DOHH2 (cell line): ENCODE results near the gene GYPB.
"Not testable (repeated sequence)": the region's sequence is repeated elsewhere in the genome, so short reads cannot be mapped to it uniquely, and the experiment has no call there.

ENCODE experiments used
- CTCF ChIP-seq: fragments of 200-600 bp; sonication (generic); IDR thresholded peaks from one replicate; pipeline ENCODE4 v1.5.1; 2014; ENCODE audit warnings: antibody characterized with exemption, mild to moderate bottlenecking, low read depth, low read length; ENCODE audit not compliant: poor library complexity, severe bottlenecking
- EZH2phosphoT487 ChIP-seq: fragments of 200-600 bp; sonication (generic); IDR thresholded peaks from 2 replicates; pipeline ENCODE4 v1.6.1; 2017; ENCODE audit warnings: borderline replicate concordance, mild to moderate bottlenecking, antibody characterized with exemption, low read length, moderate library complexity, mixed read lengths

GRCh38 chr4:143950185-143950584 is 69.0 kb downstream of the GYPB start:
- TF ChIP-seq CTCF, EZH2phosphoT487: not testable (repeated sequence)
